OCI-LY1 (cell line): Measurements from ENCODE around the gene TOR2A.

Source experiments
- H2AFZ ChIP-seq: fragments of 200-600 bp; sonication (generic), shearing (Covaris generic); 2 replicates; pipeline ENCODE4 v1.6.0; 2014; ENCODE audit warnings: antibody characterized with exemption, mild to moderate bottlenecking, low read length
- H3F3A ChIP-seq: fragments of 200-600 bp; sonication (generic), shearing (Covaris generic); 2 replicates; pipeline ENCODE4 v1.6.0; 2014; ENCODE audit warnings: mild to moderate bottlenecking, antibody characterized with exemption, low read length, moderate library complexity; ENCODE audit not compliant: insufficient read depth
- H3K27ac ChIP-seq: fragments of 200-600 bp; sonication (generic); 2 replicates; pipeline ENCODE4 v1.5.1; 2014; ENCODE audit warnings: low read length, mixed run types, mild to moderate bottlenecking, low read depth; ENCODE audit not compliant: poor library complexity, severe bottlenecking
- H3K27me3 ChIP-seq: fragments of 200-600 bp; sonication (generic); 2 replicates; pipeline ENCODE4 v1.6.0; 2014; ENCODE audit warnings: antibody characterized with exemption, mild to moderate bottlenecking, low read length, moderate library complexity; ENCODE audit not compliant: insufficient read depth
- H3K36me3 ChIP-seq: fragments of 200-600 bp; sonication (generic); 2 replicates; pipeline ENCODE4 v1.6.1; 2014; ENCODE audit warnings: mild to moderate bottlenecking, antibody characterized with exemption, low read length, moderate library complexity, mixed read lengths; ENCODE audit not compliant: insufficient read depth
- H3K4me1 ChIP-seq: fragments of 200-600 bp; sonication (generic); 2 replicates; pipeline ENCODE4 v1.5.1; 2014; ENCODE audit warnings: mild to moderate bottlenecking, low read length, moderate library complexity; ENCODE audit not compliant: insufficient read depth, severe bottlenecking
- H3K4me2 ChIP-seq: fragments of 200-600 bp; sonication (generic), shearing (Covaris generic); 2 replicates; pipeline ENCODE4 v1.6.1; 2014; ENCODE audit warnings: low read length
- H3K4me3 ChIP-seq: fragments of 200-600 bp; sonication (generic); 2 replicates; pipeline ENCODE4 v1.5.1; 2014; ENCODE audit warnings: low read length, low read depth, mild to moderate bottlenecking, mixed read lengths; ENCODE audit not compliant: poor library complexity, severe bottlenecking
- H3K79me2 ChIP-seq: fragments of 200-600 bp; shearing (Covaris generic); 2 replicates; pipeline ENCODE4 v1.6.1; 2016; ENCODE audit warnings: mixed run types, low read length, mixed read lengths; ENCODE audit not compliant: insufficient read depth
- H3K9ac ChIP-seq: fragments of 200-600 bp; sonication (generic), shearing (Covaris generic); 2 replicates; pipeline ENCODE4 v1.6.1; 2014; ENCODE audit warnings: mild to moderate bottlenecking, low read length, mixed read lengths
- H3K9me2 ChIP-seq: fragments of 200-600 bp; sonication (generic), shearing (Covaris generic); 2 replicates; pipeline ENCODE4 v1.6.1; 2014; ENCODE audit warnings: low read depth, mild to moderate bottlenecking, low read length, mixed read lengths
- H3K9me3 ChIP-seq: fragments of 200-600 bp; shearing (Covaris generic); 2 replicates; pipeline ENCODE4 v1.6.1; 2014; ENCODE audit warnings: low read length, mixed read lengths
- H4K20me1 ChIP-seq: fragments of 200-600 bp; sonication (generic), shearing (Covaris generic); 2 replicates; pipeline ENCODE4 v1.6.0; 2016; ENCODE audit warnings: mild to moderate bottlenecking, low read length; ENCODE audit not compliant: insufficient read depth
- CTCF ChIP-seq: fragments of 200-600 bp; sonication (generic), shearing (Covaris generic); IDR thresholded peaks from 2 replicates; pipeline ENCODE4 v1.5.1; 2017; ENCODE audit warnings: mild to moderate bottlenecking, antibody characterized with exemption, low read length, moderate library complexity, mixed read lengths
- EZH2 ChIP-seq: fragments of 200-600 bp; sonication (generic), shearing (Covaris generic); IDR thresholded peaks from 2 replicates; pipeline ENCODE4 v1.8.0; 2017; ENCODE audit warnings: borderline replicate concordance, mixed run types, mild to moderate bottlenecking, antibody characterized with exemption, low read length, moderate library complexity, mixed read lengths

TOR2A gene

DNA sequence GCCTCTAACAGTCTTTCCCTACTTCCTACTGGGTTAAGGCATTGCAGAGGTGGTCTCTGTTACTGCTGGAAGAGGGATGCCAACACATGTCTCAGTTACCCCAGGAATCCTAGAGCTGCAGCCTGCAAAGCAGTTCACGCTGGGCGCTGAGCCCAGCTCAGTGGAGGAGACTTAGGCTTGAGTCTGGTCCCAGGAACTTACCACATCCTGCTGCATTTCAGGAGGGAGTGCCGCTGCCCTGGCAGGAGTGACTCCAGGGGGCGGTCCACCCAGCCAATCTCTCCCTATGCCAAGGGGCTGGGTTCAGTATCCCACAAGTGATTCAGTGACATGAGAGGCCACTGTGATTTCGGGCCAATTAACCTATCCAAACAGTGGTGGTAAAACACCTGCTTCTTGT is 11.7 kb downstream of the TOR2A start:
- no peaks in the 10 kb centered on the region for H4K20me1 ChIP-seq
- H2AFZ ChIP-seq: no peak overlapping the region
- no peaks in the 10 kb centered on the region for H3K36me3 ChIP-seq
- no peaks in the 10 kb centered on the region for H3K9me2 ChIP-seq
- no peak overlapping the region for H3K27ac ChIP-seq
- H3K79me2 ChIP-seq: no peaks in the 10 kb centered on the region
- H3K27me3 ChIP-seq: peaks cover 4% of the 10 kb centered on the region; the same call in 1 of the 2 replicates
- no peaks in the 10 kb centered on the region for H3K4me1 ChIP-seq
- no peaks in the 10 kb centered on the region for H3F3A ChIP-seq
- H3K4me3 ChIP-seq: no peak overlapping the region
- H3K4me2 ChIP-seq: no peak overlapping the region
- no peak overlapping the region for H3K9ac ChIP-seq
- TF ChIP-seq EZH2: no peak
- TF ChIP-seq CTCF: no peak
- no peaks in the 10 kb centered on the region for H3K9me3 ChIP-seq

DNA sequence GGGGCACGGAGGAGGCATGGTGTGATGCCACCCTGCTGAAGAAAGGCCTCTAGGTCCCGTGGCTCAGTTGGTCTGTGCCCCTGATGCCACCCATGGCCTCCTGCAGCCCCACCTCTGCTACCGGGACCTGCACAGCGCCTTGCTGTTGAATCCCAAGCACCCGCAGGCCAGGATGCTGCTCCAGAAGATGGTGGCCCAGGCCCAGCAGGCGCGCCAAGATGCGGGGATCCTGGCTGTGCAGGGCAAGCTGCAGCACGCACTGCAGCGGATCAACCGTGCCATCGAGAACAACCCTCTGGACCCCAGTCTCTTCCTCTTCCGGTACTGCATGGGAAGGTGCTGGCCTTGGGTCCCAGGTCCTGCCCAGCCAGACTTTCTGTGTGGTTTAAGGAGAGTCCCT is 12.1 kb downstream of the TOR2A start:
- no peak overlapping the region for H3K9ac ChIP-seq
- no peaks in the 10 kb centered on the region for H3K36me3 ChIP-seq
- H3K79me2 ChIP-seq: no peaks in the 10 kb centered on the region
- H3K27ac ChIP-seq: no peak overlapping the region
- peaks cover 4% of the 10 kb centered on the region; the same call in 1 of the 2 replicates for H3K27me3 ChIP-seq
- TF ChIP-seq CTCF: no peak
- no peak for TF ChIP-seq EZH2
- no peaks in the 10 kb centered on the region for H3F3A ChIP-seq
- H2AFZ ChIP-seq: no peak overlapping the region
- H3K4me3 ChIP-seq: no peak overlapping the region
- H3K9me2 ChIP-seq: no peaks in the 10 kb centered on the region
- no peaks in the 10 kb centered on the region for H3K9me3 ChIP-seq
- H3K4me2 ChIP-seq: no peak overlapping the region
- H4K20me1 ChIP-seq: no peaks in the 10 kb centered on the region
- no peaks in the 10 kb centered on the region for H3K4me1 ChIP-seq

- Histone ChIP-seq H3K4me2 (no peak overlapping the region), H2AFZ (no peak overlapping the region), H3K27ac (no peak overlapping the region), H3K36me3 (no peaks in the 10 kb centered on the region), H3K79me2 (no peaks in the 10 kb centered on the region), H3K4me3 (no peak overlapping the region), H3K9ac (no peak overlapping the region), H3K27me3 (peaks cover 4% of the 10 kb centered on the region; the same call in 1 of the 2 replicates), H3K4me1 (no peaks in the 10 kb centered on the region), H3F3A (no peaks in the 10 kb centered on the region), H3K9me2 (no peaks in the 10 kb centered on the region), H3K9me3 (no peaks in the 10 kb centered on the region), H4K20me1 (no peaks in the 10 kb centered on the region)
- TF ChIP-seq CTCF (no peak), EZH2 (no peak)
Observed at GRCh38 chr9:127722055-127722745, 12.9 kb downstream of the TOR2A start.
